CD4-positive, alpha-beta T cell (primary cell): Measurements from ENCODE around the gene GPN2. TPM values are rescaled to one million over a fixed set of nuclear protein-coding genes. Genes with fewer than 3 reads are reported as not detected.

Source experiments
- ATAC-seq: fragments of 200-7000 bp; cut with Tn5 transposase; one replicate; pipeline ENCODE4 v1.10.0; 2022; ENCODE audit warnings: mild to moderate bottlenecking; ENCODE audit not compliant: poor library complexity
- CTCF ChIA-PET: fragments of 350-600 bp; sonication (Branson Sonifier 250); formaldehyde crosslinking; loops from one replicate; lab custom pipeline; 2021; ENCODE audit warnings: antibody characterized with exemption, inconsistent platforms; lab: Charles Lee
- POLR2A ChIA-PET: fragments of 350-600 bp; sonication (Branson Sonifier 250); formaldehyde crosslinking; loops from one replicate; lab custom pipeline; 2021; ENCODE audit warnings: antibody characterized with exemption, inconsistent platforms; lab: Charles Lee
- DNase-seq, 14 experiments: peaks; one replicate each; pipeline ENCODE4 v3.0.0-alpha.2; 2013 to 2020; ENCODE audit warnings: mixed read lengths in 2 of 14
- H3K27ac ChIP-seq, 2 donors: one replicate each; pipeline versions ENCODE4 v1.5.1 to v1.7.0; 2013; ENCODE audit warnings: low read length in 2 of 2, low read depth in 1 of 2, mild to moderate bottlenecking in 1 of 2
- H3K27me3 ChIP-seq, 2 experiments: 1 replicate in 1 of 2; 2 replicates in 1 of 2; pipeline versions ENCODE4 v1.6.1 to v1.7.0; 2013; ENCODE audit warnings: low read length in 2 of 2, control low read depth in 1 of 2, mild to moderate bottlenecking in 1 of 2, moderate library complexity in 1 of 2; ENCODE audit not compliant: insufficient read depth in 2 of 2, control insufficient read depth in 1 of 2
- H3K36me3 ChIP-seq: one replicate; pipeline ENCODE4 v1.6.1; 2013; ENCODE audit warnings: low read length, control low read depth; ENCODE audit not compliant: insufficient read depth
- H3K4me1 ChIP-seq: one replicate; pipeline ENCODE4 v1.6.1; 2013; ENCODE audit warnings: low read length, control low read depth; ENCODE audit not compliant: insufficient read depth
- H3K4me3 ChIP-seq: one replicate; pipeline ENCODE4 v1.5.1; 2013; ENCODE audit warnings: mild to moderate bottlenecking, low read length, moderate library complexity
- H3K9me3 ChIP-seq, 2 experiments: 1 replicate in 1 of 2; 2 replicates in 1 of 2; pipeline versions ENCODE4 v1.6.1 to v1.7.0; 2013; ENCODE audit warnings: low read length in 2 of 2, mild to moderate bottlenecking in 2 of 2, control low read depth in 1 of 2, moderate library complexity in 1 of 2; ENCODE audit not compliant: control insufficient read depth in 1 of 2, insufficient read depth in 1 of 2
- H3K27ac Mint-ChIP-seq: one replicate; pipeline ENCODE4 v1.8.0; 2020; ENCODE audit warnings: mixed read lengths
- H3K27me3 Mint-ChIP-seq: one replicate; pipeline ENCODE4 v1.8.0; 2021; ENCODE audit warnings: mixed read lengths
- H3K36me3 Mint-ChIP-seq: one replicate; pipeline ENCODE4 v1.8.0; 2021; ENCODE audit warnings: low read depth, mixed read lengths
- H3K4me1 Mint-ChIP-seq: one replicate; pipeline ENCODE4 v1.8.0; 2021; ENCODE audit warnings: low read depth, mixed read lengths
- H3K4me3 Mint-ChIP-seq: one replicate; pipeline ENCODE4 v1.8.0; 2020; ENCODE audit warnings: mild to moderate bottlenecking, mixed read lengths
- H3K9me3 Mint-ChIP-seq: one replicate; pipeline ENCODE4 v1.8.0; 2020; ENCODE audit warnings: mixed read lengths
- intact Hi-C, 2 experiments: fragments of 100-400 bp; cut with DNase I in 1 of 2; cut with micrococcal nuclease in 1 of 2; formaldehyde crosslinking; loops; one replicate each; pipeline versions ENCODE4 v1.15.1 to v1.9.0; 2023 to 2025; cut with DNase I, micrococcal nuclease
- total RNA-seq, 174 experiments: library from RNA in 2 of 174; stranded (reverse) in 2 of 174; gene quantifications; one replicate each; pipeline ENCODE4 v1.2.3 and lab custom pipeline; 2021 to 2026
- TF ChIP-seq, protein P1 (sequence below): fragments of 200-600 bp; IDR thresholded peaks from one replicate; pipeline ENCODE4 v1.8.0; 2022; ENCODE audit warnings: antibody characterized with exemption, mild to moderate bottlenecking

The GPN2 gene
- total RNA-seq, 2 experiments from 2014 or later, result 42.0 to 44.4 TPM

DNA sequence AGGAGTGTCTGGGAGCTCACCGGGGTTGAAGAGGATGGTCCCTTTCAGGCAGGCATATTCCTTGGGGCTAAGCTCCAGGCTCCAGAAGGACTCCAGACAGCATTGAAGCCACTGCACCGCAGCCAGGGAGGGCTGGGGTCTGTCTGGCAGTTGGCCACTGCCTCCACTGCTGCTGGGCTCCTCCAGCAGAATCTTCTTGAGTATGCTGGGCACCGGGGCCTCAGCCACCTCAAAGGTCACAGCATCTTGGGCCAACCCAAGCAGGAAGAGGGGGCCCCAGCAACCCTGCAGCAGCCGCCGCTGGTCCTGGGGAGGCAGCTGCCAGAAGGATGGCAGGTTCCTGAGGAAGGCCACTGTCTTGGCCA lies 23.3 kb upstream of the GPN2 start:
- no peaks in the 10 kb centered on the region for H3K36me3 Mint-ChIP-seq
- no peaks in the 10 kb centered on the region for H3K4me1 Mint-ChIP-seq
- Histone ChIP-seq H3K9me3 (no peaks in the 10 kb centered on the region), H3K36me3 (no peaks in the 10 kb centered on the region), H3K27me3 (no peaks in the 10 kb centered on the region), H3K27ac (no peak overlapping the region), H3K4me1 (no peaks in the 10 kb centered on the region), H3K4me3 (no peak overlapping the region)
- TF ChIP-seq, protein P1, sequence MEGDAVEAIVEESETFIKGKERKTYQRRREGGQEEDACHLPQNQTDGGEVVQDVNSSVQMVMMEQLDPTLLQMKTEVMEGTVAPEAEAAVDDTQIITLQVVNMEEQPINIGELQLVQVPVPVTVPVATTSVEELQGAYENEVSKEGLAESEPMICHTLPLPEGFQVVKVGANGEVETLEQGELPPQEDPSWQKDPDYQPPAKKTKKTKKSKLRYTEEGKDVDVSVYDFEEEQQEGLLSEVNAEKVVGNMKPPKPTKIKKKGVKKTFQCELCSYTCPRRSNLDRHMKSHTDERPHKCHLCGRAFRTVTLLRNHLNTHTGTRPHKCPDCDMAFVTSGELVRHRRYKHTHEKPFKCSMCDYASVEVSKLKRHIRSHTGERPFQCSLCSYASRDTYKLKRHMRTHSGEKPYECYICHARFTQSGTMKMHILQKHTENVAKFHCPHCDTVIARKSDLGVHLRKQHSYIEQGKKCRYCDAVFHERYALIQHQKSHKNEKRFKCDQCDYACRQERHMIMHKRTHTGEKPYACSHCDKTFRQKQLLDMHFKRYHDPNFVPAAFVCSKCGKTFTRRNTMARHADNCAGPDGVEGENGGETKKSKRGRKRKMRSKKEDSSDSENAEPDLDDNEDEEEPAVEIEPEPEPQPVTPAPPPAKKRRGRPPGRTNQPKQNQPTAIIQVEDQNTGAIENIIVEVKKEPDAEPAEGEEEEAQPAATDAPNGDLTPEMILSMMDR, result no peak
- H3K27me3 Mint-ChIP-seq, result peaks cover 4% of the 10 kb centered on the region
- ChIA-PET CTCF (no interaction called here), POLR2A (no interaction called here)
- DNase-seq, result no peak
- no peak for ATAC-seq
- intact Hi-C loops, result no loop called here
- no peak overlapping the region for H3K27ac Mint-ChIP-seq
- H3K9me3 Mint-ChIP-seq, result no peaks in the 10 kb centered on the region
- H3K4me3 Mint-ChIP-seq, result no peak overlapping the region

DNA sequence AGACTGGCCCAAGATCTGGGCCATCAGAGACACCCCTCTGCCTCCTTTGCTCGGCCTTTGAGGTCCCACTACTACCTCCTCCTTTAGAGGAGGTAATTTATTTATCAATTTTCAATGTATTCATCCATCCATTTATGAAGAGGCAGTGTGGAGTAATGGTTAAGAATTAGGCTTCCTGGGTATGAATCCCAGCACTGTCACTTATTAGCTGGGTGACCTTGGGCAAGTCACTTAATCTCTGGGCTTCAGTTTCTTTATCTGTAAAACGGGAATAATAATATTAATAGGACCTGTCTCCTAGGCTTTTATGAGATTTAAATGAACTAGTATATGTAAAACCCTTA lies 22.0 kb upstream of the GPN2 start:
- no peaks in the 10 kb centered on the region for H3K4me1 Mint-ChIP-seq
- CTCF ChIA-PET, result no interaction called here
- H3K4me3 ChIP-seq, result no peak overlapping the region

DNA sequence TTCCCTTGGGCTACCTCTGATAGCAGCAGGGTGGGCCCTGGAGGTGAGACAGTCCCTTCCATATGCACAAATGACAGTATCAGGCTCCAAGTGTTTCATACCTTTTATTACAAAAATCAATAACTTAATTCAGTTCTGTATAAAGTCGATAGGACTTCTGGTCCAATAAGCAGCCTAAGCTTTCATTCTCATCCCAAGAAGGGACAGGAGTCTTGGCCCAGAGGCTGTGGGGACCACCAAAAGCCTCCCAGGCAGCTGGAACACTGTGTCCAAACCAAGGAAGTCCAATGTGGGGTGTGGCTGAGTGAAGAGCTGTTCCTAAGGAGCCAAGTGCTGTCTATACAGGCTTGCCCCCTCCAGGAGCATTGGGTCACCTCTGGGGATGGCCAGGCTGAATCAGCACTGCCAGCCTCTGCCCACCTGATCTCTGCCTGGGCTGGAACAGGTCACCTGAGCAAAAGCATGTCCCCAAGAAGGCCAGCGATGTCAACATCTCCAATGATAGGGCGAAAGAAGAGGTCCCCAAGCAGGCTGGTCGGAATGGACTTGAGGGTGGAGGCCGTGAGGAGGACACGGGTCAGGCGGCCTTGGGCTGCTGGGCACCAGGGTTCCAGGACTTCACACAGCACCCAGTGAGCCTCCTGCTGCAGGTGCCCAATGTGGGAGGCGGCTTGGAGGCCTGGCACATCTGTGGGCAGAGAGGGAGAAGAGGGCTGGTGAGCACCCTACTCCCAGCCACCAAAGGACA lies 21.5 kb upstream of the GPN2 start:
- intact Hi-C loops, result no loop called here

More for the DNA sequence above, 22.0 kb upstream of the GPN2 start:
- H3K9me3 Mint-ChIP-seq, result no peaks in the 10 kb centered on the region
- no peak overlapping the region for H3K4me3 Mint-ChIP-seq
- H3K36me3 Mint-ChIP-seq, result no peaks in the 10 kb centered on the region
- ATAC-seq (no peak), DNase-seq (no peak)
- no peak overlapping the region for H3K27ac Mint-ChIP-seq
- intact Hi-C loops, result no loop called here
- POLR2A ChIA-PET, result no interaction called here
- H3K27me3 Mint-ChIP-seq, result peaks cover 4% of the 10 kb centered on the region
- Histone ChIP-seq H3K27me3 (no peaks in the 10 kb centered on the region), H3K4me1 (no peaks in the 10 kb centered on the region), H3K9me3 (no peaks in the 10 kb centered on the region), H3K27ac (no peak overlapping the region), H3K36me3 (no peaks in the 10 kb centered on the region)
- TF ChIP-seq, protein P1, result no peak

More for the DNA sequence above, 21.5 kb upstream of the GPN2 start:
- H3K9me3 Mint-ChIP-seq, result no peaks in the 10 kb centered on the region
- ATAC-seq, result no peak
- Histone ChIP-seq H3K27me3 (no peaks in the 10 kb centered on the region), H3K4me3 (no peak overlapping the region), H3K27ac (no peak overlapping the region), H3K4me1 (no peaks in the 10 kb centered on the region), H3K9me3 (no peaks in the 10 kb centered on the region), H3K36me3 (no peaks in the 10 kb centered on the region)
- H3K4me3 Mint-ChIP-seq, result no peak overlapping the region
- H3K27ac Mint-ChIP-seq, result no peak overlapping the region
- TF ChIP-seq, protein P1, result no peak
- no peaks in the 10 kb centered on the region for H3K36me3 Mint-ChIP-seq
- peaks cover 4% of the 10 kb centered on the region for H3K27me3 Mint-ChIP-seq
- no peaks in the 10 kb centered on the region for H3K4me1 Mint-ChIP-seq
- CTCF ChIA-PET, result no interaction called here
- POLR2A ChIA-PET, result no interaction called here
- DNase-seq, result no peak
